Parathyroid adenoma (tissue), 2 donors: ENCODE measurements around the gene TBC1D22A.

ENCODE experiments used
- H2AFZ ChIP-seq: fragments of 300-600 bp; sonication (generic); one replicate; pipeline ENCODE4 v1.7.0; 2017; ENCODE audit warnings: antibody characterized with exemption, mild to moderate bottlenecking
- H3K27ac ChIP-seq: fragments of 300-600 bp; sonication (generic); one replicate; pipeline ENCODE4 v1.7.0; 2017
- H3K27me3 ChIP-seq: fragments of 300-600 bp; sonication (generic); one replicate; pipeline ENCODE4 v1.7.0; 2017; ENCODE audit warnings: low read length; ENCODE audit not compliant: control insufficient read depth, insufficient read depth
- H3K36me3 ChIP-seq: fragments of 300-600 bp; sonication (generic); one replicate; pipeline ENCODE4 v1.7.0; 2017; ENCODE audit warnings: low read length; ENCODE audit not compliant: control insufficient read depth, insufficient read depth
- H3K4me1 ChIP-seq: fragments of 300-600 bp; sonication (generic); one replicate; pipeline ENCODE4 v1.7.0; 2017; ENCODE audit warnings: control low read depth
- H3K4me2 ChIP-seq: fragments of 300-600 bp; sonication (generic); one replicate; pipeline ENCODE4 v1.7.0; 2017; ENCODE audit warnings: low read length
- H3K4me3 ChIP-seq: fragments of 300-600 bp; sonication (generic); one replicate; pipeline ENCODE4 v1.7.0; 2017; ENCODE audit warnings: low read depth, low read length
- H3K79me2 ChIP-seq: fragments of 300-600 bp; sonication (generic); one replicate; pipeline ENCODE4 v1.7.0; 2017; ENCODE audit warnings: control low read depth
- H3K9ac ChIP-seq: fragments of 300-600 bp; sonication (generic); one replicate; pipeline ENCODE4 v1.7.0; 2017; ENCODE audit warnings: mild to moderate bottlenecking
- H3K9me3 ChIP-seq: fragments of 300-600 bp; sonication (generic); one replicate; pipeline ENCODE4 v1.7.0; 2017; ENCODE audit warnings: low read length; ENCODE audit not compliant: control insufficient read depth
- CTCF ChIP-seq: fragments of 300-600 bp; sonication (generic); IDR thresholded peaks from one replicate; pipeline ENCODE4 v1.7.0; 2017; ENCODE audit warnings: antibody characterized with exemption, mild to moderate bottlenecking
- donor health status: primary hyperparathyroidism.

TBC1D22A gene

GRCh38 chr22:46937939-46938338 is 175.5 kb downstream of the TBC1D22A start:
- H3K27ac ChIP-seq, result no peak overlapping the region

GRCh38 chr22:46941968-46942798 is 179.7 kb downstream of the TBC1D22A start:
- H3K9me3 ChIP-seq, result no peaks in the 10 kb centered on the region
- TF ChIP-seq CTCF, result no peak
- no peaks in the 10 kb centered on the region for H3K36me3 ChIP-seq
- no peaks in the 10 kb centered on the region for H3K79me2 ChIP-seq
- H3K4me3 ChIP-seq, result no peak overlapping the region
- no peaks in the 10 kb centered on the region for H3K4me1 ChIP-seq
- peak overlapping the region; percentile 74 for H3K27ac ChIP-seq
- no peaks in the 10 kb centered on the region for H3K27me3 ChIP-seq
- H3K9ac ChIP-seq, result no peak overlapping the region
- peak overlapping the region; percentile 22 for H3K4me2 ChIP-seq
- no peak overlapping the region for H2AFZ ChIP-seq

More at GRCh38 chr22:46937939-46938338, 175.5 kb downstream of the TBC1D22A start:
- TF ChIP-seq CTCF, result no peak
- no peaks in the 10 kb centered on the region for H3K36me3 ChIP-seq
- no peak overlapping the region for H3K4me2 ChIP-seq
- H3K79me2 ChIP-seq, result no peaks in the 10 kb centered on the region
- H3K4me1 ChIP-seq, result no peaks in the 10 kb centered on the region
- no peak overlapping the region for H2AFZ ChIP-seq
- no peak overlapping the region for H3K9ac ChIP-seq
- no peaks in the 10 kb centered on the region for H3K27me3 ChIP-seq
- H3K9me3 ChIP-seq, result no peaks in the 10 kb centered on the region
- H3K4me3 ChIP-seq, result no peak overlapping the region

- Histone ChIP-seq H3K9me3 (no peaks in the 10 kb centered on the region), H3K27me3 (no peaks in the 10 kb centered on the region), H3K4me3 (no peak overlapping the region), H3K4me2 (no peak overlapping the region), H3K27ac (peak overlapping the region; percentile 74), H3K36me3 (no peaks in the 10 kb centered on the region), H3K79me2 (no peaks in the 10 kb centered on the region), H2AFZ (no peak overlapping the region), H3K4me1 (no peaks in the 10 kb centered on the region), H3K9ac (no peak overlapping the region)
- no peak for TF ChIP-seq CTCF
These were observed 180.6 kb downstream of the TBC1D22A start for GRCh38 chr22:46942799-46943785.

- H3K9ac ChIP-seq, result no peak overlapping the region
- H3K36me3 ChIP-seq, result no peaks in the 10 kb centered on the region
- no peak overlapping the region for H3K27ac ChIP-seq
- no peaks in the 10 kb centered on the region for H3K27me3 ChIP-seq
- no peaks in the 10 kb centered on the region for H3K4me1 ChIP-seq
- no peak for TF ChIP-seq CTCF
- H3K79me2 ChIP-seq, result no peaks in the 10 kb centered on the region
- H3K9me3 ChIP-seq, result no peaks in the 10 kb centered on the region
- no peak overlapping the region for H2AFZ ChIP-seq
- H3K4me3 ChIP-seq, result no peak overlapping the region
- no peak overlapping the region for H3K4me2 ChIP-seq
These were observed 183.0 kb downstream of the TBC1D22A start for GRCh38 chr22:46945481-46945880.
